Prostate gland (tissue), 2 donors: ENCODE measurements around the gene EVC. TPM values are rescaled to one million over a fixed set of nuclear protein-coding genes. Genes with fewer than 3 reads are reported as not detected.

ENCODE experiments used
- DNase-seq: peaks from one replicate; pipeline ENCODE4 v3.0.0-alpha.2; 2019; ENCODE audit warnings: low spot score
- H3K27ac ChIP-seq, 2 donors: fragments of 200-600 bp; sonication (generic); 2 replicates each; pipeline ENCODE4 v1.5.1; 2017 to 2019
- H3K27me3 ChIP-seq: fragments of 200-600 bp; sonication (generic); replicated peaks from 2 replicates; pipeline ENCODE4 v1.5.1; 2019; ENCODE audit not compliant: insufficient read depth
- H3K36me3 ChIP-seq, 2 donors: fragments of 200-600 bp; sonication (generic); 1 replicate in 1 of 2; 2 replicates in 1 of 2; pipeline versions ENCODE4 v1.5.1 to v1.8.1; 2017 to 2019
- H3K4me1 ChIP-seq: fragments of 200-600 bp; sonication (generic); replicated peaks from 2 replicates; pipeline ENCODE4 v1.5.1; 2019
- H3K4me3 ChIP-seq, 2 donors: fragments of 200-600 bp; sonication (generic); 2 replicates each; pipeline ENCODE4 v1.5.1; 2017 to 2019
- H3K9me3 ChIP-seq: fragments of 200-600 bp; sonication (generic); 2 replicates; pipeline ENCODE4 v1.5.1; 2017
- POLR2A ChIP-seq: fragments of 450-650 bp; IDR thresholded peaks from one replicate; pipeline ENCODE4 v1.6.1; 2016; ENCODE audit warnings: antibody characterized with exemption, mild to moderate bottlenecking
- POLR2AphosphoS5 ChIP-seq: sonication (generic); formaldehyde crosslinking; IDR thresholded peaks from one replicate; pipeline ENCODE4 v1.6.1; 2017; ENCODE audit warnings: antibody characterized with exemption
- WGBS: methylation state at CpG from one replicate; pipeline ENCODE4 v1.1.5; 2018; 5-methylcytosine and 5-hydroxymethylcytosine counted together
- intact Hi-C: fragments of 100-400 bp; cut with DNase I; formaldehyde crosslinking; loops from one replicate; pipeline ENCODE4 v1.14.2; 2022
- total RNA-seq, 2 donors: library from RNA; depleted of rRNA; stranded (reverse); fragments of >200 nt; gene quantifications; one replicate each; pipeline ENCODE4 v1.1.0, GENCODE V29; 2016
- TF ChIP-seq, protein P1 (sequence below), 4 experiments: fragments of 200-600 bp in 2 of 4; fragments of 450-650 bp in 2 of 4; sonication (generic) in 2 of 4; IDR thresholded peaks; 1 replicate in 3 of 4; 2 replicates in 1 of 4; pipeline ENCODE4 v1.5.1; 2016 to 2019; ENCODE audit warnings: antibody characterized with exemption in 4 of 4, mild to moderate bottlenecking in 2 of 4, moderate library complexity in 2 of 4

EVC gene
- total RNA-seq, 2 donors from 2014 or later = 49.0 to 55.7 TPM

DNA sequence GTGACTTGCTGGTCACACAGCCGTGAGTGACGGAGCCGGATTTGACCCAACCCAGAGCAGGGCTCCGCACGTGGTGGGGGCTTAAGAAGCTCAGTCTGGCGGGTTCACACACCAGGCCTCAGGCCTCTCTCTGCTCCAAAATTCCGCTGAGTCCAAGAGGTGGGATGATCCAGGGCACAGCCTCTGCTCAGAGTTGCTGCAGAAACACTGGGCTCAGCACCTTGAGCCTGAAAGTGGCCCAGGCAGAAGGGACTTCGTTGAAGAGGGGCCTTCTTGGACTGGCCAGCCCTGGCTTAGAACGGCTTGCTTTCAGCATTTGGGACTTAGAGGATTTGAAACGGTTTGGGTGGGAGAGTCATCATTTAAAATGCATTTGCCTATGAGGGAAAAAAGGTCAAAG is 21.2 kb downstream of the EVC start:
- no peak for DNase-seq
- no peaks in the 10 kb centered on the region for H3K27me3 ChIP-seq
- TF ChIP-seq POLR2AphosphoS5 = no peak
- TF ChIP-seq, protein P1, sequence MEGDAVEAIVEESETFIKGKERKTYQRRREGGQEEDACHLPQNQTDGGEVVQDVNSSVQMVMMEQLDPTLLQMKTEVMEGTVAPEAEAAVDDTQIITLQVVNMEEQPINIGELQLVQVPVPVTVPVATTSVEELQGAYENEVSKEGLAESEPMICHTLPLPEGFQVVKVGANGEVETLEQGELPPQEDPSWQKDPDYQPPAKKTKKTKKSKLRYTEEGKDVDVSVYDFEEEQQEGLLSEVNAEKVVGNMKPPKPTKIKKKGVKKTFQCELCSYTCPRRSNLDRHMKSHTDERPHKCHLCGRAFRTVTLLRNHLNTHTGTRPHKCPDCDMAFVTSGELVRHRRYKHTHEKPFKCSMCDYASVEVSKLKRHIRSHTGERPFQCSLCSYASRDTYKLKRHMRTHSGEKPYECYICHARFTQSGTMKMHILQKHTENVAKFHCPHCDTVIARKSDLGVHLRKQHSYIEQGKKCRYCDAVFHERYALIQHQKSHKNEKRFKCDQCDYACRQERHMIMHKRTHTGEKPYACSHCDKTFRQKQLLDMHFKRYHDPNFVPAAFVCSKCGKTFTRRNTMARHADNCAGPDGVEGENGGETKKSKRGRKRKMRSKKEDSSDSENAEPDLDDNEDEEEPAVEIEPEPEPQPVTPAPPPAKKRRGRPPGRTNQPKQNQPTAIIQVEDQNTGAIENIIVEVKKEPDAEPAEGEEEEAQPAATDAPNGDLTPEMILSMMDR (IDR thresholded peaks at IDR 0.05) = no peak
- TF ChIP-seq POLR2A = no peak
- no peak overlapping the region for H3K4me3 ChIP-seq
- no peak overlapping the region for H3K27ac ChIP-seq
- peaks cover 0 to 4% of the 10 kb centered on the region in 2 donors for H3K36me3 ChIP-seq
- 94% methylated on average over 10 of the region's 10 CpGs for WGBS
- no peaks in the 10 kb centered on the region for H3K9me3 ChIP-seq
- H3K4me1 ChIP-seq = no peaks in the 10 kb centered on the region
- intact Hi-C loops = no loop called here

DNA sequence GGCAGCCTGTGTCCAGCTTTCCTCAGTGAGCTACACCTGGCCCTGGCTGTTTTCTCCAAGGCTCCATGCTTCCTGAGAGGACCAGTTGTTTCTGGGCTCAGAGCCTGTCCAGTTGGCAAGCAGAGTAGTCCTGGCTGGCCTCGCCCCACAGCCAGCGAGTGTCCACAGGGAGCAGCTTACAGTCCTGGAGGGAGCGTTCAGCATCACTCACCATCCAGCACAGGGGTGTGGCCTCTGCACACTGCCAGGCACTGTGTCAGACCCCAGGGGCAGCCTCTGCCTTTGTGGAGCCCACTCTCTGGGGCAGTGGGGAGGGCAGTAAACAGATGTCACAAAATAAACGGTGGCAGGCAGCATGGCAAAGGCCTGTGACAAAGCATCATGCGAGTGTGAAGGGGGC is 23.9 kb downstream of the EVC start:
- 77% methylated on average over 5 of the region's 5 CpGs for WGBS
- DNase-seq = no peak
- no peak overlapping the region for H3K27ac ChIP-seq
- H3K27me3 ChIP-seq = no peaks in the 10 kb centered on the region
- intact Hi-C loops = no loop called here
- no peak for TF ChIP-seq POLR2AphosphoS5
- TF ChIP-seq, protein P1 (IDR thresholded peaks at IDR 0.05) = no peak
- TF ChIP-seq POLR2A = no peak
- no peaks in the 10 kb centered on the region for H3K9me3 ChIP-seq
- H3K4me1 ChIP-seq = no peaks in the 10 kb centered on the region
- H3K4me3 ChIP-seq = no peak overlapping the region
- H3K36me3 ChIP-seq = peaks cover 0 to 4% of the 10 kb centered on the region in 2 donors

DNA sequence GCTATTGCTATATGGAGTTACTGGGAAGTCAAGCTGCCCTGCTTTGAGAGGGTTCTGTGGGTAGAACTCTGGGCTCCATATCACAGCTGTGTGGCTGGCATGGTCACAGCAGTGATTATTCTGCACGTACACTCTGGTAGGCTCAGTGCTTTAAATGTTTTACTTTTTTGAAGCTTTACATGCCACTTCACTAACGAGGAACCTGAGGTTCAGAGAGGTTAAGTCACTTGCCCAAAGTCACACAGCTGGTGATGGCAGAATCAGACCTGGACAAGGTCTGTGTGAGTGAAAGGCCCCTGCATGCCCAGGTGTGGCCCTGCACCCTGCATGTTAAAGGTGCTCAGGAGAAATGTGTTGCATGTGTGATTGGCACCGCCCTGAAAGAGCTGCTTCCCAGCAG is 24.5 kb downstream of the EVC start:
- no peaks in the 10 kb centered on the region for H3K9me3 ChIP-seq
- H3K4me3 ChIP-seq = no peak overlapping the region
- H3K36me3 ChIP-seq = peaks cover 0 to 4% of the 10 kb centered on the region in 2 donors
- intact Hi-C loops = no loop called here
- no peaks in the 10 kb centered on the region for H3K4me1 ChIP-seq
- TF ChIP-seq, protein P1 (IDR thresholded peaks at IDR 0.05) = no peak
- TF ChIP-seq POLR2A (no peak), POLR2AphosphoS5 (no peak)
- DNase-seq = no peak
- H3K27me3 ChIP-seq = no peaks in the 10 kb centered on the region
- 98% methylated on average over 3 of the region's 3 CpGs for WGBS
- no peak overlapping the region for H3K27ac ChIP-seq

DNA sequence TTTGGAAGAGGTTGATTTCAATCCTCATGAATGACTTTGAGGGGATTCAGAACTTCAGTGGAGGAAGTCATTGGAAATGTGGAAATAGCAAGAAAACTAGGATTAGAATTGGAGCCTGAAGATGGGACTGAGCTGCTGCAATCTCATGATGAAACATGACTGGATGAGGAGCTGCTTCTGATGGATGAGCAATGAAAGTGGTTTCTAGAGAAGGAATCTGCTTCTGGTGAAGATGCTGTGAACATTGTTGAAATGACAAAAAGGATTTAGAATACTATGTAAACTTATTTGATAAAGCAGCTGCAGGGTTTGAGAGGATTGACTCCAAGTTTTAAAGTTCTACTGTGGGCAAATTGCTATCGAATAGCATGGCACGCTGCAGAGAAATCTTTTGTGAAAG is 27.1 kb downstream of the EVC start:
- intact Hi-C loops = no loop called here
- DNase-seq = no peak
- no peak for TF ChIP-seq POLR2AphosphoS5
- no peak for TF ChIP-seq POLR2A
- TF ChIP-seq, protein P1 (IDR thresholded peaks at IDR 0.05) = no peak
- Histone ChIP-seq H3K4me3 (no peak overlapping the region), H3K4me1 (no peaks in the 10 kb centered on the region), H3K27me3 (no peaks in the 10 kb centered on the region), H3K27ac (no peak overlapping the region), H3K9me3 (no peaks in the 10 kb centered on the region), H3K36me3 (peaks cover 0 to 4% of the 10 kb centered on the region in 2 donors)
- WGBS = 90% methylated on average over 2 of the region's 2 CpGs

DNA sequence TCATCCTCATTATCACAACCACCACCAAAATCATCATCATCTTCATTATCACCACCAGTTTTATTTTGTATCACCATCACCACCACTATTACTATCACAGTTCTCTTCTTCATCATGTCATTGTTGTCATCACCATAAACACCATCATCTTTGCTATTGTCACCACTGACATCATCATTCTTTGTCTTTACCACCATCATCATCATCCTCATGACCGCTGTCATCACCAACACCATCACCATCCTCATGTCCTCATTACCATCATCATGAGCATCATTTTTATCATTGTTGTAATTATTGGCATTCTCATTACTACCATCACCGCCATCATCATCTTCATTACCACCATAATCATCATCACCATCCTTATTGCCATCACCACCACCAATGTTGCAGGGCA is 31.4 kb downstream of the EVC start:
- H3K4me3 ChIP-seq = no peak overlapping the region
- WGBS = 100% methylated on average over 2 of the region's 2 CpGs

More for the DNA sequence above, 31.4 kb downstream of the EVC start:
- no peak for DNase-seq
- TF ChIP-seq POLR2AphosphoS5 = no peak
- TF ChIP-seq POLR2A = no peak
- TF ChIP-seq, protein P1 (IDR thresholded peaks at IDR 0.05) = no peak
- no peak overlapping the region for H3K27ac ChIP-seq
- no peaks in the 10 kb centered on the region for H3K4me1 ChIP-seq
- H3K9me3 ChIP-seq = no peaks in the 10 kb centered on the region
- H3K36me3 ChIP-seq = peaks cover 0 to 5% of the 10 kb centered on the region in 2 donors
- H3K27me3 ChIP-seq = no peaks in the 10 kb centered on the region
- intact Hi-C loops = no loop called here
